Effector memory CD4-positive, alpha-beta T cell (primary cell): ENCODE measurements around the gene GPR142.
A peak's percentile ranks its signal among the peaks of the same experiment; 100 is the strongest.

ENCODE experiments used
- DNase-seq, 3 donors: peaks; one replicate each; pipeline ENCODE4 v3.0.0-alpha.2; 2020
- H3K27ac ChIP-seq: 2 replicates; pipeline ENCODE4 v1.7.0; 2013; ENCODE audit warnings: mild to moderate bottlenecking, low read length, moderate library complexity; ENCODE audit not compliant: insufficient read depth, poor library complexity, severe bottlenecking
- H3K27me3 ChIP-seq: replicated peaks from 2 replicates; pipeline ENCODE4 v1.7.0; 2013; ENCODE audit warnings: mild to moderate bottlenecking, low read length; ENCODE audit not compliant: insufficient read depth, control insufficient read depth, poor library complexity, severe bottlenecking
- H3K36me3 ChIP-seq: 2 replicates; pipeline ENCODE4 v1.7.0; 2013; ENCODE audit warnings: mild to moderate bottlenecking, low read length, moderate library complexity; ENCODE audit not compliant: control insufficient read depth, insufficient read depth
- H3K4me1 ChIP-seq: 2 replicates; pipeline ENCODE4 v1.7.0; 2013; ENCODE audit warnings: low read length, mild to moderate bottlenecking; ENCODE audit not compliant: control insufficient read depth, insufficient read depth, poor library complexity, severe bottlenecking
- H3K4me3 ChIP-seq: 2 replicates; pipeline ENCODE4 v1.7.0; 2013; ENCODE audit warnings: low read length, low read depth, mild to moderate bottlenecking; ENCODE audit not compliant: insufficient read depth, poor library complexity, severe bottlenecking
- H3K9me3 ChIP-seq: 2 replicates; pipeline ENCODE4 v1.7.0; 2013; ENCODE audit warnings: mild to moderate bottlenecking, low read length, moderate library complexity; ENCODE audit not compliant: control insufficient read depth
- total RNA-seq, 3 donors: gene quantifications; one replicate each; lab custom pipeline; 2026; lab: John Stamatoyannopoulos, UW

The GPR142 gene, protein sequence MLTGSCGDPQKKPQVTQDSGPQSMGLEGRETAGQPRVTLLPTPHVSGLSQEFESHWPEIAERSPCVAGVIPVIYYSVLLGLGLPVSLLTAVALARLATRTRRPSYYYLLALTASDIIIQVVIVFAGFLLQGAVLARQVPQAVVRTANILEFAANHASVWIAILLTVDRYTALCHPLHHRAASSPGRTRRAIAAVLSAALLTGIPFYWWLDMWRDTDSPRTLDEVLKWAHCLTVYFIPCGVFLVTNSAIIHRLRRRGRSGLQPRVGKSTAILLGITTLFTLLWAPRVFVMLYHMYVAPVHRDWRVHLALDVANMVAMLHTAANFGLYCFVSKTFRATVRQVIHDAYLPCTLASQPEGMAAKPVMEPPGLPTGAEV
- 0 reads per million in 3 donors for total RNA-seq

DNA sequence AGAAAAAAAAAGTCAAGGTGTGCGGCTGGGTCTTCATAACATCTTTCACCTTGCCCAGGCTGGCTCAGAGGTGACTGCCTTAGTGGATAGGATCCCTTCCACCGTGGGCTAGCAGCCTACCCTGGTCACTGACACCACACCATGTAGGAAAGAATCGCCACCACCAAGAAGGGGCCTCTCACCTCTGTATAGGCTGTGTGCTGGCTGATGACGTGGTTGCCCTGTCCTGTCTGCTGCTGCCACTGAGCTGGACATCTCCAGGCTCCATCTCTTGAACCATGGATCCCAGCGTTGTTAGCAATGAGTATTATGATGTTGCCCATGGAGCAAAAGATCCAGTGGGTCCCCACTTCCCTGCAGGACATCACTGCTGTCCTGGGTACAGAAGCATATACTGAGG, at the start of gene GPR142:
GPR142 (plus strand) TSS at position 301 of the 400 bp plus-strand sequence. CDS start 2,035 bp downstream, outside the sequence.
- Histone ChIP-seq H3K4me3 (no peak within 1 kb of the TSS), H3K9me3 (no peaks in the 10 kb centered on the region), H3K27me3 (no peaks in the 10 kb centered on the region), H3K27ac (no peak within 1 kb of the TSS), H3K4me1 (peaks cover 15% of the 10 kb centered on the region), H3K36me3 (no peaks in the 10 kb centered on the region)
- no peak for DNase-seq

GRCh38 chr17:74318391-74318790, 48.9 kb upstream of the GPR142 start:
- Histone ChIP-seq H3K9me3 (no peaks in the 10 kb centered on the region), H3K36me3 (no peaks in the 10 kb centered on the region), H3K4me3 (no peak overlapping the region), H3K27me3 (no peaks in the 10 kb centered on the region), H3K4me1 (no peaks in the 10 kb centered on the region), H3K27ac (no peak overlapping the region)
- DNase-seq, result no peak

- DNase-seq, result no peak
- Histone ChIP-seq H3K27me3 (no peaks in the 10 kb centered on the region), H3K4me1 (peaks cover 29% of the 10 kb centered on the region), H3K4me3 (no peak overlapping the region), H3K27ac (no peak overlapping the region), H3K36me3 (no peaks in the 10 kb centered on the region), H3K9me3 (no peaks in the 10 kb centered on the region)
These were observed 42.8 kb upstream of the GPR142 start for GRCh38 chr17:74324521-74324920.

- Histone ChIP-seq H3K27me3 (no peaks in the 10 kb centered on the region), H3K36me3 (no peaks in the 10 kb centered on the region), H3K9me3 (no peaks in the 10 kb centered on the region), H3K4me1 (peaks cover 29% of the 10 kb centered on the region), H3K27ac (no peak overlapping the region), H3K4me3 (peak overlapping the region; percentile 26)
- DNase-seq, result no peak
These were observed 41.9 kb upstream of the GPR142 start for GRCh38 chr17:74325376-74325742.

- no peaks in the 10 kb centered on the region for H3K27me3 ChIP-seq
- peaks cover 29% of the 10 kb centered on the region for H3K4me1 ChIP-seq
- DNase-seq, result peak; percentile 23 to 44 (median 41)
- H3K4me3 ChIP-seq, result peak within 1 kb of the TSS; percentile 26
- H3K36me3 ChIP-seq, result no peaks in the 10 kb centered on the region
- H3K9me3 ChIP-seq, result no peaks in the 10 kb centered on the region
- no peak within 1 kb of the TSS for H3K27ac ChIP-seq
These were observed 41.4 kb upstream of the GPR142 start, which contains the start of gene KIF19 for GRCh38 chr17:74325743-74326379. Gene KIF19, plus strand, starts transcription at chr17:74326226. Its CDS starts 124 bp downstream, at chr17:74326350.

- DNase-seq, result no peak
- Histone ChIP-seq H3K9me3 (no peaks in the 10 kb centered on the region), H3K36me3 (no peaks in the 10 kb centered on the region), H3K4me1 (peaks cover 29% of the 10 kb centered on the region), H3K27ac (no peak overlapping the region), H3K4me3 (peak overlapping the region; percentile 26), H3K27me3 (no peaks in the 10 kb centered on the region)
These were observed 40.8 kb upstream of the GPR142 start for GRCh38 chr17:74326506-74326905.

DNA sequence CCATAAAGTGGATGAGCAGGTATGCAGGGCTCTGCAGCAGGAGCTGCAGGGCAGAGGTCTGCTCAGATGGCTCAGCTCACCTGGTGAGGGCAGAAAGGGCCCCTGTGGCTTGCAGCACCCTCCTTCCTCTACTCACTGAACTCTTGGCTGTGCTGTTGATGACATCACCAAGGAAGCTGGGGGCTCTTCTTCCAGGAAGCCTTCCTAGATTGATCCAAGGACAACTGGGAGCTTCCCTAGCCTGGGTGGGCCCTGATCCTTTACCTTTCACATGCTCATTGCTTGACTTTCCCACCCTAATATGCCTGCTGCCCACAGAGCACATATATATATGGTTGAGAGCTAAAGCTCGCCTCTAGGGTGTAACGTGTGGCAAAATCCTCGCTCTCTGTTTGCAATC, 38.8 kb upstream of the GPR142 start:
- no peak overlapping the region for H3K27ac ChIP-seq

DNA sequence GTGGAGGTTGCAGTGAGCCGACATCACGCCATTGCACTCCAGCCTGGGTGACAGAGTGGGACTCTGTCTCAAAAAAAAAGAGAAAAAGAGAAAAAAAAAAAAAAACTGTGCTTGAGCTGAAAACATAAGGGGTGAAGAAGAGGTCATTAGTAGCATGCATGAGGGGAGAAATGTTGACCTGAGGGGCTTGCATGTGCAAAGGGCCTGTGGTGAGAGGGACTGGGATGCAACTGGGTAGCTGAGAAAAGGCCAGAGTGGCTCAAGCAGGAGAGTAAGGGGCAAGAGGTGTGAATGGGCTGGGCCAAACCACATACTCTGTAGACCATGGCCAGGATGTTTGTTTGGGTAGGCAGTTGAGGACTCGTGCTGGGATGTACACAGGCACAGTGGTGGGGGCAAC, 37.9 kb upstream of the GPR142 start:
- Histone ChIP-seq H3K4me3 (no peak overlapping the region), H3K36me3 (no peaks in the 10 kb centered on the region), H3K27me3 (no peaks in the 10 kb centered on the region), H3K9me3 (no peaks in the 10 kb centered on the region), H3K27ac (no peak overlapping the region), H3K4me1 (peaks cover 29% of the 10 kb centered on the region)
- DNase-seq, result no peak

More for the DNA sequence above, 38.8 kb upstream of the GPR142 start:
- H3K27me3 ChIP-seq, result no peaks in the 10 kb centered on the region
- H3K36me3 ChIP-seq, result no peaks in the 10 kb centered on the region
- DNase-seq, result no peak
- H3K4me3 ChIP-seq, result no peak overlapping the region
- peaks cover 29% of the 10 kb centered on the region for H3K4me1 ChIP-seq
- H3K9me3 ChIP-seq, result no peaks in the 10 kb centered on the region

DNA sequence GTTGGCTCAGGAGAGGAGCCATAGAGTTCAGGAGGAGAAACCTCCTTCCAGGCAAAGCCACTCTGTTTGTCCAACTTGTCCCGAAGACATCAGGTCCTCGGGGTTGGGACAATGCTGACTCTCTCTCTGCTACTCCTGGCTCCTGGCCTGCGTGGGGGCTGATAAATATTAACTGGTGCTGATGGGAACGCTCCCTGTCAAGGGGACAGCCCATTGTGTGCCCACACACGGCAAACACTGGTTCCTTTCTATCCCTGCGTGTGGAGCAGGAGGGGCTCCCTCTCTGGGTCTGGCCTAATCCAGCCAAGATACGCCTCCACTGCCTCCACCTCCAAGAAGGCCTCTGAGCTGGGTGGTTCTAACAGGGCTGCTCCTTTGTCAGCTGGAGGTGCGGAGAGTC, 36.9 kb upstream of the GPR142 start:
- Histone ChIP-seq H3K36me3 (no peaks in the 10 kb centered on the region), H3K9me3 (no peaks in the 10 kb centered on the region), H3K27ac (no peak overlapping the region), H3K4me3 (no peak overlapping the region), H3K27me3 (no peaks in the 10 kb centered on the region), H3K4me1 (peaks cover 28% of the 10 kb centered on the region)
- no peak for DNase-seq

- no peak overlapping the region for H3K27ac ChIP-seq
- H3K4me3 ChIP-seq, result no peak overlapping the region
- H3K36me3 ChIP-seq, result no peaks in the 10 kb centered on the region
- H3K9me3 ChIP-seq, result no peaks in the 10 kb centered on the region
- DNase-seq, result no peak
- no peaks in the 10 kb centered on the region for H3K27me3 ChIP-seq
- peaks cover 13% of the 10 kb centered on the region for H3K4me1 ChIP-seq
These were observed 35.2 kb upstream of the GPR142 start for GRCh38 chr17:74332017-74332650.
